ENCODE data around the gene BCS1L.

BCS1L gene

DNA sequence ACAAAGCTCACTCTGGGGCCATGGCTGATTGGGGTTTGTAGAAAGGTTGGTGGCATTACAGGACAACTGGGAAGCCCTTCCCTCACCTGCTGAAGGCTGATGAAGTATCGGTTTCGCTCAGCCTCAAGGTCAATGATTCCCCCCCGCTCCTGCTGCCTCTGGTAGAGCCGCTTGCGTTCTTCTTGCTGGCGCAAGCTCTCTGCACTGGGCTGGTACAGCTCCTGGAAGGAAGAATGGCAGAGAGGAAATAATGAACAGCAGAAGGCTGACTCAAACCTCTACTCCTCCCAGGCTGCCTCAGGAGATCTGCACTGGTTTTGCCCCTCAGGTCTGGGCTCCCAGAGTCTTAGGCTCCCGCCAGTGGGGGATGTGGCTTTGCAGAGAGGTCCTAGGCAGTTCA, 5.2 kb downstream of the BCS1L start:
- Histone ChIP-seq H3K27me3 (ENCODE audit: low read depth, low read length) (no peaks in the 10 kb centered on the region), H3K9ac (ENCODE audit: low read length) (no peak overlapping the region), H2AFZ (ENCODE audit: low read depth, low read length) (no peak overlapping the region), H3K4me3 (ENCODE audit: low read length) (no peak overlapping the region), H3K4me1 (ENCODE audit: low read length) (peaks cover 7% of the 10 kb centered on the region), H3K79me2 (ENCODE audit: low read length) (peaks cover 14% of the 10 kb centered on the region), H3K36me3 (replicated peaks; ENCODE audit: low read depth, low read length) (no peaks in the 10 kb centered on the region), H3K27ac (ENCODE audit: low read length) (no peak overlapping the region), H3K4me2 (ENCODE audit: low read length) (no peak overlapping the region), H4K20me1 (ENCODE audit: insufficient read depth, low read length) (no peaks in the 10 kb centered on the region), H3K9me3 (ENCODE audit: insufficient read depth, low read length) (no peaks in the 10 kb centered on the region)
- TF ChIP-seq CTCF (IDR thresholded peaks at IDR 0.05; ENCODE audit: low read depth, low read length) (no peak), EZH2phosphoT487 (IDR thresholded peaks at IDR 0.05; ENCODE audit: low read depth) (no peak)

- no peak overlapping the region for H3K27ac ChIP-seq (ENCODE audit: low read length)
- H3K9ac ChIP-seq (ENCODE audit: low read length): peak overlapping the region; percentile 72
- H3K79me2 ChIP-seq (ENCODE audit: low read length): peaks cover 12% of the 10 kb centered on the region
- no peaks in the 10 kb centered on the region for H3K27me3 ChIP-seq (ENCODE audit: low read depth, low read length)
- no peaks in the 10 kb centered on the region for H4K20me1 ChIP-seq (ENCODE audit: insufficient read depth, low read length)
- peak overlapping the region; percentile 90 for H3K4me2 ChIP-seq (ENCODE audit: low read length)
- peaks cover 11% of the 10 kb centered on the region; the same call in 1 of the 2 replicates for H3K4me1 ChIP-seq (ENCODE audit: low read length)
- H2AFZ ChIP-seq (ENCODE audit: low read depth, low read length): peak overlapping the region; percentile 95; the same call in 1 of the 2 replicates
- no peak for TF ChIP-seq EZH2phosphoT487 (IDR thresholded peaks at IDR 0.05; ENCODE audit: low read depth)
- no peak for TF ChIP-seq CTCF (IDR thresholded peaks at IDR 0.05; ENCODE audit: low read depth, low read length)
- H3K9me3 ChIP-seq (ENCODE audit: insufficient read depth, low read length): no peaks in the 10 kb centered on the region
- peak overlapping the region; percentile 92 for H3K4me3 ChIP-seq (ENCODE audit: low read length)
- no peaks in the 10 kb centered on the region for H3K36me3 ChIP-seq (replicated peaks; ENCODE audit: low read depth, low read length)
Measured at GRCh38 chr2:218671097-218671653, 11.7 kb downstream of the BCS1L start.

DNA sequence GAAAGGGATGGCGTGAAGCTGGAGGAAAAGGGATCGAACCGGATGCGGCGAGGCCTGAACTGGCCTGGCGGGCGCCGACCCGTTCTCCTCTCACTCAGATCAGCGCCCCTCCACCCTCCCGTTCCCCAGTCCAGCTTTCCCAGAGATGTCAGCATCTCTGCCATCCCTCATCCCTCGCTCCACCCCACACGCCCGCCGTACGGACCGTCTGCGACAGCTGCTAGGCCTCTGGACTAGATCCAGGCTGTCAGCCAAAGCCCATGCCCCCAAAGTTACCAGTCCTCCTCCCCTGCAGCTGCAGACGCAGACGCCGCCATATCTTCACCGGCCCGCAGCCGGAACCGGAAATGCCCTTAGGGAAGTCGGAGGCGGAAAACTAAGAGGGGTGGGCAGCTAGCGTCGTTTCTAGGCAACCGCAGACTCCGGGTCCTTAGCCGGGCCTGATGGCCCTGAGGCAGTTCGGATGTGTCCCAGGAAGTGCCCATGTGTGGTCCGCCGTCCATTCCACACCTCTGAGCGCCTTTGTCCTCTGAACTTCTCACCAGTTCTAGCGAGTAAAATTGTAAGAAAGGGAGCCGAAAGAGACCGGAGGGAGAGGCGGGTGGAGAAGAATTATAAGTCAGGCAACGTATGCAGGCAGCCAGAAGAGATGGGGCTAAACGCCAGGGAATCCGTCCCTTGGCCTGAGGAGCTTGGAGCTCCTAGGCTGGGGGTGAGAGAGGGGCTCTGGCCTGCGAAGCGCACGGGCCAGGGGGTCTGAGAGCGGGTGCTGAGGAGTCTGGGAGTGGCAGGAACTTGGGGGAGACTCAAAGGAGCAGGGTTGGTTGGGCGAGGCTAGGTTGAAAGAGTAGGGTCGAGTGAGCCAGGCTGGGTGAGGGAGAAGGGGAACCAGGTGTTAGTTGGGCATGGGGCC, 12.4 kb downstream of the BCS1L start, which contains the start of the genes RNF25 and STK36:
RNF25 (minus strand) TSS at position 349 of the 913 bp plus-strand sequence; CDS start at position 317, 32 bp downstream.
STK36 (plus strand) TSS at position 433 of the 913 bp plus-strand sequence. CDS start 744 bp downstream, outside the sequence.
- H3K4me2 ChIP-seq (ENCODE audit: low read length): peak within 1 kb of the TSS; percentile 90
- H4K20me1 ChIP-seq (ENCODE audit: insufficient read depth, low read length): no peaks in the 10 kb centered on the region
- TF ChIP-seq CTCF (IDR thresholded peaks at IDR 0.05; ENCODE audit: low read depth, low read length): no peak
- no peak for TF ChIP-seq EZH2phosphoT487 (IDR thresholded peaks at IDR 0.05; ENCODE audit: low read depth)
- peaks cover 12% of the 10 kb centered on the region for H3K79me2 ChIP-seq (ENCODE audit: low read length)
- H2AFZ ChIP-seq (ENCODE audit: low read depth, low read length): peak within 1 kb of the TSS; percentile 95
- H3K36me3 ChIP-seq (replicated peaks; ENCODE audit: low read depth, low read length): no peaks in the 10 kb centered on the region
- H3K4me1 ChIP-seq (ENCODE audit: low read length): peaks cover 11% of the 10 kb centered on the region; the same call in 1 of the 2 replicates
- peak within 1 kb of the TSS; percentile 72 for H3K9ac ChIP-seq (ENCODE audit: low read length)
- no peak within 1 kb of the TSS; the same call in 1 of the 2 replicates for H3K27ac ChIP-seq (ENCODE audit: low read length)
- H3K27me3 ChIP-seq (ENCODE audit: low read depth, low read length): no peaks in the 10 kb centered on the region
- H3K9me3 ChIP-seq (ENCODE audit: insufficient read depth, low read length): no peaks in the 10 kb centered on the region
- H3K4me3 ChIP-seq (ENCODE audit: low read length): peak within 1 kb of the TSS; percentile 92

GRCh38 chr2:218679119-218679518, 19.6 kb downstream of the BCS1L start:
- Histone ChIP-seq H3K4me2 (ENCODE audit: low read length) (no peak overlapping the region), H3K27ac (ENCODE audit: low read length) (no peak overlapping the region), H4K20me1 (ENCODE audit: insufficient read depth, low read length) (no peaks in the 10 kb centered on the region), H3K9ac (ENCODE audit: low read length) (no peak overlapping the region), H3K27me3 (ENCODE audit: low read depth, low read length) (no peaks in the 10 kb centered on the region), H3K4me3 (ENCODE audit: low read length) (no peak overlapping the region), H3K79me2 (ENCODE audit: low read length) (no peaks in the 10 kb centered on the region), H3K4me1 (ENCODE audit: low read length) (no peaks in the 10 kb centered on the region), H3K9me3 (ENCODE audit: insufficient read depth, low read length) (no peaks in the 10 kb centered on the region), H2AFZ (ENCODE audit: low read depth, low read length) (no peak overlapping the region), H3K36me3 (replicated peaks; ENCODE audit: low read depth, low read length) (no peaks in the 10 kb centered on the region)
- TF ChIP-seq CTCF (IDR thresholded peaks at IDR 0.05; ENCODE audit: low read depth, low read length) (no peak), EZH2phosphoT487 (IDR thresholded peaks at IDR 0.05; ENCODE audit: low read depth) (no peak)

All from OCI-LY3 (cell line).